Cerebellar nuclear complex (tissue), 1 donor: Measurements from ENCODE around the gene GSG1.
"Not testable (repeated sequence)": the region's sequence is repeated elsewhere in the genome, so short reads cannot be mapped to it uniquely, and the experiment has no call there.

Experiments
- DNase-seq, 2 experiments: peaks; one replicate each; lab custom pipeline; 2025; lab: John Stamatoyannopoulos, UW

Gene GSG1

GRCh38 chr12:13060581-13060980, 42.9 kb downstream of the GSG1 start:
- no peak for DNase-seq

- DNase-seq = not testable (repeated sequence)
Measured at GRCh38 chr12:13053617-13054016, 49.9 kb downstream of the GSG1 start.

GRCh38 chr12:13052421-13052820, 51.0 kb downstream of the GSG1 start:
- no peak for DNase-seq

GRCh38 chr12:13049816-13050215, 53.7 kb downstream of the GSG1 start:
- no peak for DNase-seq

GRCh38 chr12:13046964-13047363, 56.5 kb downstream of the GSG1 start:
- DNase-seq = no peak

GRCh38 chr12:13045816-13046215, 57.7 kb downstream of the GSG1 start:
- DNase-seq = no peak

GRCh38 chr12:13044906-13045299, 58.6 kb downstream of the GSG1 start:
- DNase-seq = no peak

- peak; percentile 28 to 38 for DNase-seq
Measured at GRCh38 chr12:13044002-13044905, 59.2 kb downstream of the GSG1 start, which contains the start of gene FAM234B. Gene FAM234B (plus strand): TSS chr12:13044381. CDS start chr12:13044404, 23 bp downstream.

- DNase-seq = no peak
Measured at GRCh38 chr12:13042666-13043230, 60.7 kb downstream of the GSG1 start.

- DNase-seq = no peak
Measured at GRCh38 chr12:13041224-13041623, 62.2 kb downstream of the GSG1 start.

- no peak for DNase-seq
Measured at GRCh38 chr12:13039328-13039956, 64.0 kb downstream of the GSG1 start.

GRCh38 chr12:13038491-13039161, 64.8 kb downstream of the GSG1 start:
- DNase-seq = no peak

- DNase-seq = no peak
Measured at GRCh38 chr12:13036881-13037280, 66.6 kb downstream of the GSG1 start.

- not testable (repeated sequence) for DNase-seq
Measured at GRCh38 chr12:13035335-13035734, 68.1 kb downstream of the GSG1 start.
